HG03442 (cell line): ENCODE results near the gene LINGO1.

Source experiments
- ATAC-seq: cut with Tn5 transposase; IDR thresholded peaks from one replicate; pipeline ENCODE4 v1.9.1; 2021; ENCODE audit warnings: mild to moderate bottlenecking, moderate library complexity; ENCODE audit not compliant: unreplicated experiment

The LINGO1 gene

DNA sequence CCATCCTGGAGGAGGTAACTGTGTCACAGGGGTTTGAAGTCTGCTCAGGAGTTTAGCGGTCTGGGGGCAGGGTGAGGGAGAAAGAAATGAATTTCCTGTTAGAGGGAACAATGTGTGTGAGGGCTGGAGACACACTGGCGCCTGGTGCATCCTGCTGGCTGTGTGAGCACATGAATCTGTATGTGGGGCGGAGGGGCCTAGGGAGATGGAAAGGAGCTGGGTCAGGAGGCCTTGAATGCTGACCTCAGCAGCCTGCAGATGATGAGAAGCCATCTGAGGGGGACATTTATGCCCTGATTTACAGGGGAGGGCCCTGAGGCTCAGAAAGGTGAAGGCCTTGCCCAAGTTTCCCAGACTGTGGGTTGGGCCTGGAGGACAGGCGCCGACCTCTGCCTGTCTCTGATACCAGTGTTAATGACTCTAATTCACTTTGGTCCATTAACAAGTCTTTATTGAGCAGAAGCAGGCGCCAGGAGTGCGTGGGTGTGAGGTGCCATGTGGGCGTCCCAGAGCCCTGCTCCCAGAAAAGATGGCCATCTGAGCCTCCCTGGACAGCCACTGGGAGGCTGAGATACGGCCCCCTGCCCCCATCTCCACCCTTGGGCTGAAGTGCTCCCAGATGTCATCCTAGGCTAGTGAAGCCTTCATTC is 34.8 kb downstream of the LINGO1 start:
- no peak for ATAC-seq

- no peak for ATAC-seq
Observed at GRCh38 chr15:77596821-77597803, 35.6 kb downstream of the LINGO1 start.

DNA sequence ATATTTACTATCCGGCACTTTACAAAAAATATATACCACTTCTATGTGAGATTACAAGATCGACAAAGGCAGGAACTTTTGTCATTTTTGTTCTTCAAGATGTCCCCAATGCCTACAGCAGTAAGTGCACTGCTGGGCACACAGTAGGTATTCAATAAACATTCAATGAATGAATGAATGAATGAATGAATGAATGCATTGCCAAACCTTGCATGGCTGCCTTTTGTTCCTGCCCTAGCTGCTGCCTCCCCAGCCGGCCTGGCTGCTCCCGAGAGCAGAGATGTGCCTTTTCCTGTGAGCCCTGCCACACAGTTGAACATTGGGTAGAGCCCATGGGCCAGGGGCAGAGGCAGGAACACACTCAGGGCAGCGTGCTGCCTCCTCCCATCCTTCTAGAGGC is 37.5 kb downstream of the LINGO1 start:
- ATAC-seq: no peak

DNA sequence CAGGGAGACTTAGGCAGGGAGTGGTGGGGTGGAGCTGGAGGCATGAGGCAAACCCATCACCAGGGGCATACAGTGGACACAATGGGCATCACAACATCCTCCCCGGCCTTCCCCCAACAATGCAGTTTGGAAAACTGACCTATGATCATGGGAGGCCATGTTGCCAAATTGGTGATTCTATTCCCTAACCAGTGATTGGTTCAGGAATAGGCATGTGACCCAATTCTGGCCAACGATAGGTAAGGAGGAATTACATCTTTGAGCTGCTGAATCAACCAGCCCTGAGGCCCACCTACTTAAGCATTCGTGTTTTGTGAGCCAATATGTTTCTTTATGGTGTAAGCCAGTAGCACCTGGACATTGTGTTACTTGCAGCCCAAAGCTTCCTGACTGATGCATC is 40.0 kb downstream of the LINGO1 start:
- no peak for ATAC-seq

DNA sequence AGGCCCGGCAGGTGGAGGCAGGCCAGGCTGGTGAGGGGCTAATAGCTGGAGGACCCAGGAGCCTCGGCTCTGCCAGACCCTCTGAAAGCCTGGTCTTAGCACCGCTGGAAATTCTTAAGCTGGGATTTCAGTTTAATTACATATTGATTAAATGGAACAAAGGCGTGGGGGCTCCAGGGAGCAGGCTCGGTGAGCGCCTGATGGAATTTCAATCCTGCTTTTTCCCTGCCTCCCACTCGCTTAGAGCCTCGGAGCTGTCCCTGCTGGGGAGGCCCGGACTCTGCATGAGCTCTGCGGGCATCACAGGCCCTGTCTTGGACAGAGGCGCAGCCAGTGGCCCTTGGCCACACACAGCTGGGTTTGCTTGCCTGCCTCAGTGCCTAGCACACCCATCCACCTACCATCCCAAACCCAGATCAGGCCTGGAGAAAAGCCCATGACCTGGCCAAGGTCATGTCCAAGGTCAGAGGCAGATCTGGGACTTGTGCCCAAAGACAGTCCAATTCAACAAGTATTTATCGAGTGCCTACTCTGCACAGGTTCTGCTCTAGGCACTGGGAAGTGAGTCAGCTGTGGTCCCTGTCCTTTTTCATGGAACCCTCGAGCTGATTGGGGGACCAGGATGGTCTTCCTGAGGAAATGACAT is 40.6 kb downstream of the LINGO1 start:
- ATAC-seq: no peak

- no peak for ATAC-seq
Observed at GRCh38 chr15:77589839-77590238, 42.9 kb downstream of the LINGO1 start.

DNA sequence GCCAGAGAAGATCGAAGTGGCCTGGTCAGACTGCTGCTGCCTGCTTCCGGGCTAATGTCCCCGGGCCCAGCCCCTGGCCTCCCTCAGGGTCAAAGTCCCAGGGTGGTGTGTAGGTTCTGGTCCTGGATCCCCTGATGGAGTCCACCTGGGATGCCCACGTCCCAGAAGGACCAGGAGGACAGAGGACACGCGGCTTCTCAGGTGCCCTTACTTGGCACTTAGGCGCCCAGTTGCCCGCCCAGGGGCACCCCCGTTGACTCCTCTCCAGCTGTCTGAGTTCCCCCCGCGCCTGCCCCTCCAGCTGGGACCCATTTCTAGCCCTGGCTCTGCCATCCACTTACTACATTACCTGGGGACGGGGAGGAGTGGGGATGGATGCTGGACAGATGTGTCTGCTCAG is 44.6 kb downstream of the LINGO1 start:
- ATAC-seq: no peak

- ATAC-seq: no peak
Observed at GRCh38 chr15:77584691-77585090, 48.0 kb downstream of the LINGO1 start.

- ATAC-seq: no peak
Observed at GRCh38 chr15:77584201-77584600, 48.5 kb downstream of the LINGO1 start.

DNA sequence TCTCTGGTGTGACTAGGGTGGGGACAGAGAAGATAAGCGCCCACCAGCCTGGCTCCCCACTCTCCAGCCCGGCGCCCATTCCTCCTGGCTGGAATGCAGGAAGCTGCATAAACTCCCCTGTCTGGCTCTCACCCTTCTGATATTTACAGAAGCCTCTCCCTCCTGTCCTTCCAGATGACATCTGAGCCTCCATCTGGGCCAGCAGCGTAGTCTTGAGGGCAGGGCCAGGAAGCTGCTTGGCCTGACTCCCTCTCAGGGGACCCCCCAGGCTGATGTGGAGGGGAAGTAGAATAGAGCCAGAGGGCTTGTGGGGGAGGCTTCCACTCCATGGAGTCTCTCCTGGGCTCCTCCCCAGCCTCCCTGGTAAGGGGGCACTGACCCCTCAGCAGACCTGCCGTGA is 49.9 kb downstream of the LINGO1 start:
- ATAC-seq: no peak

DNA sequence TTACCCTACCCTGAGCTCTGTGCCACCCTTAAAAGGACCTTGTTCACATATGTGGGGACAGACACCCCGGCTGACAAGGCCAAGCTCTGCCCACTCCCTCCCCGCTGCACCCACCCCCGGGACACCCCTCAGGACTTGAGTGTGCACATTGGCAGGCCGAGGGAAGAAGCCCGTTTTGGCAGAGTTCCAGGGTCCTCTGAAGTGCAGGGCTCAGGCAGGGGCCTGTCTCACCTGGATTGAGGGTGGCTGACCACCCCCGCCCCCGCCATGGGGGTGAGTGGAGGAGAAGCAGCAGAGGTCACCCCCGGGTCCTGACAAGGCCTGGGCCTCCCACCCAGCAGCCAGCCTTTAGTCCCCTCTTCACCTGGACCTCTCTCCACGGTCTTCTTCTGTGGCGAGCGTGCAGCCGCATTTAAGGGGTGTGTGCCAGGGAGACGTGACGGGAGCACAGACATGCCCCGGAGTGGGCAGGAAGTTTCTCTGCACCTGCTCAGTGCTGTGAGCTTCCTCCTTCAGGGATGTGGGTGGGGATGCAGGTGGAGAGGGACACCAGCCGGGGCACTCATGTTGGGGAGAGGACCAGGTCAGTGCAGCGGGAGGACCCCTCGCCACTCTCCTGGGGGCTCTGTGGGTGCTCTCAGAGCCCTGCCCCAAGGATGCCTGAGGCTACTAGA is 50.7 kb downstream of the LINGO1 start:
- ATAC-seq: no peak

GRCh38 chr15:77580996-77581682 is 51.6 kb downstream of the LINGO1 start:
- no peak for ATAC-seq

GRCh38 chr15:77579498-77580188 is 53.1 kb downstream of the LINGO1 start:
- no peak for ATAC-seq

GRCh38 chr15:77578641-77579372 is 53.9 kb downstream of the LINGO1 start:
- ATAC-seq: no peak

DNA sequence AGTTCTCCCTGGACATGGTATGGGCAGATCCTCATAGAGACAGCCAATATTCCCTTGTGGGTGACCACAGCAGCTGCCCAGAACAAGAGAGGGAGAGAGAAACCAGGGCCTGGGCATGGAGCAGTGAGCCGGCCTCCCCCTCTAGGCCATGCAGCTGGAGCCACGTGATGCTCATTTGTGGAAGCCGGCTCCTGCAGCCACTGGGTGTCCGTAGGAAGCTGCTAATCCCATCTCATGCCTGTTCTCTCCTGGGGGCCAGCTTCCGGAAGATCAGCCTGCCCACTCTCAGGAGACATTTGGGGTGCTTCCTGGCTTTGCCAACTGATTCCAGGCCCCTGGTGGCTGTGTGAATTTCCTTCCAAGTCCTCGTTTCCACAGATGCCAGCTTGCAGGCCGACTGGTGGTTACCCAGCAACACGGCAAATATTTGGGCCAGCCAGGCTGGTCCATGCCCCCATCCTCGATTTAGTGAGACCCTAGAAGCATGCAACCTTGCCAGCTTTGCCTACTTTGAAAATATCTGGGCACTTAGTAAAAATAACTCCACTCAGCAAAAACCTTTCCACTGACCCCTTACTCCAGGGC is 55.3 kb downstream of the LINGO1 start:
- no peak for ATAC-seq

GRCh38 chr15:77576538-77576937 is 56.2 kb downstream of the LINGO1 start:
- no peak for ATAC-seq

DNA sequence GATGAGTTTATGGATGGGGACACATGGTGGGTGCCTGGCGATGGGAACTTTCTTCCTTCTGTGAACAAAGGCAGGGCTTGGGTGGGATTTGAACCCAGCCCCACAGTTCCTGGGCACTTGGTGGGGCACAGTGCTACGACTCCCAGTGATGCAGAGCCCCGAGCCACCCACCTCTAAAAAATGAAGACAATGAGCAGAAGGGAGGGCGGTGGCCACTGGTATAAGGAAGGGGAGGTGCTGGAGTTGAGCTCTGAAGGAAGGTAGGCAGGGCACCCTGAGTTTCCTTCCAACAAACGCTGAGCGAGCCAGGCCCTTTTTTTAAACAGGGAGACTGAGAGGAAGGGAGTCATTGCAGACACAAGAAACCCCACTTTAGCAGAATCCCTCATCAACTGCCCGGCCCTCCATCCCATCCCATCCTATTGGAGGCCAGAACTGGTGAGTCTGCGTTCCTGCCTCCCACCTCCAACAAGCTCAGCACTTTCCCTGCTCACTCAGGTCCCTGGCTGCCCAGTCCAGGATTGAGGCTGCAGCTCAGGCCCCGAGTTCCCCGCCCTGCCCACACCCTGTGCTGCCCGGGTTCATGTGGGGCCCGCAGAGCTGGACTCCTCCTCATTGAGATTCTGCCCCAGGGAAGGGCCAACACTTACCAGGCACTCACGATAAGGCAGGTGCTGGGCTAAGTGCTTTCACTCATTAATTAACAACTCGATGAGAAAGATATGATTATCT is 57.3 kb downstream of the LINGO1 start:
- no peak for ATAC-seq

GRCh38 chr15:77574521-77575202 is 58.0 kb downstream of the LINGO1 start:
- ATAC-seq: no peak
